Measurements from ENCODE around the gene SGPP2. TPM values are rescaled to one million over a fixed set of nuclear protein-coding genes. Genes with fewer than 3 reads are reported as not detected.
A peak's percentile ranks its signal among the peaks of the same experiment; 100 is the strongest.
"Not testable (repeated sequence)": the region's sequence is repeated elsewhere in the genome, so short reads cannot be mapped to it uniquely, and the experiment has no call there.

Gene SGPP2
- total RNA-seq, 1 donor from 2014 or later: 0.20 TPM

GRCh38 chr2:222433332-222434173, 9.2 kb downstream of the SGPP2 start:
- Histone ChIP-seq H3K27me3 (ENCODE audit: insufficient read depth, low read length) (peaks cover 3% of the 10 kb centered on the region), H3K4me1 (ENCODE audit: insufficient read depth, low read length) (no peaks in the 10 kb centered on the region), H3K9me3 (ENCODE audit: insufficient read depth, low read depth, low read length) (no peaks in the 10 kb centered on the region), H2AFZ (ENCODE audit: low read depth, low read length) (no peak overlapping the region), H3K9ac (ENCODE audit: low read length) (no peak overlapping the region), H3K27ac (ENCODE audit: low read depth, low read length) (no peak overlapping the region), H3K4me2 (ENCODE audit: low read length) (no peak overlapping the region), H3K36me3 (ENCODE audit: insufficient read depth, low read length) (no peaks in the 10 kb centered on the region), H3K4me3 (ENCODE audit: insufficient read depth, low read depth, low read length) (no peak overlapping the region), H3K79me2 (ENCODE audit: insufficient read depth, low read length) (no peaks in the 10 kb centered on the region), H4K20me1 (ENCODE audit: insufficient read depth, low read length) (no peaks in the 10 kb centered on the region)
- peak overlapping the region; percentile 20 for H3K27ac Mint-ChIP-seq (ENCODE audit: unreplicated experiment)
- H3K27me3 Mint-ChIP-seq (ENCODE audit: low read depth, unreplicated experiment): peaks cover 36% of the 10 kb centered on the region
- H3K4me1 Mint-ChIP-seq (ENCODE audit: low read depth, unreplicated experiment): peaks cover 4% of the 10 kb centered on the region
- no peaks in the 10 kb centered on the region for H3K36me3 Mint-ChIP-seq (ENCODE audit: low read depth, unreplicated experiment)
- no peak for FAIRE-seq
- H3K4me3 Mint-ChIP-seq (ENCODE audit: unreplicated experiment): no peak overlapping the region
- no peak for DNase-seq (ENCODE audit: low read depth)
- H3K9me3 Mint-ChIP-seq (ENCODE audit: unreplicated experiment): no peaks in the 10 kb centered on the region
- TF ChIP-seq EZH2 (IDR thresholded peaks at IDR 0.05; ENCODE audit: insufficient read depth, low read length) (no peak), CTCF (IDR thresholded peaks at IDR 0.05; ENCODE audit: insufficient read depth, low read depth, low read length) (no peak)

GRCh38 chr2:222434204-222434603, 9.9 kb downstream of the SGPP2 start:
- no peak for DNase-seq (ENCODE audit: low read depth)
- H3K27ac Mint-ChIP-seq (ENCODE audit: unreplicated experiment): no peak overlapping the region
- H3K9ac ChIP-seq (ENCODE audit: low read length): no peak overlapping the region
- no peaks in the 10 kb centered on the region for H3K9me3 Mint-ChIP-seq (ENCODE audit: unreplicated experiment)
- no peaks in the 10 kb centered on the region for H3K79me2 ChIP-seq (ENCODE audit: insufficient read depth, low read length)
- H3K4me3 Mint-ChIP-seq (ENCODE audit: unreplicated experiment): no peak overlapping the region
- no peaks in the 10 kb centered on the region for H4K20me1 ChIP-seq (ENCODE audit: insufficient read depth, low read length)
- peaks cover 34% of the 10 kb centered on the region for H3K27me3 Mint-ChIP-seq (ENCODE audit: low read depth, unreplicated experiment)
- no peaks in the 10 kb centered on the region for H3K36me3 Mint-ChIP-seq (ENCODE audit: low read depth, unreplicated experiment)
- no peak overlapping the region for H3K4me3 ChIP-seq (ENCODE audit: insufficient read depth, low read depth, low read length)
- no peak overlapping the region for H3K27ac ChIP-seq (ENCODE audit: low read depth, low read length)
- H3K4me2 ChIP-seq (ENCODE audit: low read length): no peak overlapping the region
- no peaks in the 10 kb centered on the region for H3K9me3 ChIP-seq (ENCODE audit: insufficient read depth, low read depth, low read length)
- no peak overlapping the region for H2AFZ ChIP-seq (ENCODE audit: low read depth, low read length)
- H3K36me3 ChIP-seq (ENCODE audit: insufficient read depth, low read length): no peaks in the 10 kb centered on the region
- peaks cover 3% of the 10 kb centered on the region for H3K27me3 ChIP-seq (ENCODE audit: insufficient read depth, low read length)
- peaks cover 4% of the 10 kb centered on the region for H3K4me1 Mint-ChIP-seq (ENCODE audit: low read depth, unreplicated experiment)
- TF ChIP-seq EZH2 (IDR thresholded peaks at IDR 0.05; ENCODE audit: insufficient read depth, low read length): no peak
- no peak for TF ChIP-seq CTCF (IDR thresholded peaks at IDR 0.05; ENCODE audit: insufficient read depth, low read depth, low read length)
- no peaks in the 10 kb centered on the region for H3K4me1 ChIP-seq (ENCODE audit: insufficient read depth, low read length)
- FAIRE-seq: no peak

GRCh38 chr2:222435400-222436039, 11.2 kb downstream of the SGPP2 start:
- peaks cover 24% of the 10 kb centered on the region for H3K27me3 Mint-ChIP-seq (ENCODE audit: low read depth, unreplicated experiment)
- not testable (repeated sequence) for H3K4me1 ChIP-seq (ENCODE audit: insufficient read depth, low read length); H3K27ac Mint-ChIP-seq (ENCODE audit: unreplicated experiment); H3K36me3 Mint-ChIP-seq (ENCODE audit: low read depth, unreplicated experiment); H3K9ac ChIP-seq (ENCODE audit: low read length); H3K36me3 ChIP-seq (ENCODE audit: insufficient read depth, low read length); H3K27me3 ChIP-seq (ENCODE audit: insufficient read depth, low read length); DNase-seq (ENCODE audit: low read depth); H3K79me2 ChIP-seq (ENCODE audit: insufficient read depth, low read length); H3K4me1 Mint-ChIP-seq (ENCODE audit: low read depth, unreplicated experiment); H3K4me2 ChIP-seq (ENCODE audit: low read length); H4K20me1 ChIP-seq (ENCODE audit: insufficient read depth, low read length); H2AFZ ChIP-seq (ENCODE audit: low read depth, low read length); H3K9me3 ChIP-seq (ENCODE audit: insufficient read depth, low read depth, low read length); H3K27ac ChIP-seq (ENCODE audit: low read depth, low read length); FAIRE-seq; H3K4me3 Mint-ChIP-seq (ENCODE audit: unreplicated experiment); H3K4me3 ChIP-seq (ENCODE audit: insufficient read depth, low read depth, low read length); H3K9me3 Mint-ChIP-seq (ENCODE audit: unreplicated experiment)

All from astrocyte (in vitro differentiated cells and primary cell).